Fibroblast of pulmonary artery (primary cell): ENCODE measurements around the gene KIF7.
"Not testable (repeated sequence)": the region's sequence is repeated elsewhere in the genome, so short reads cannot be mapped to it uniquely, and the experiment has no call there.

Experiments used
- DNase-seq: peaks from one replicate; pipeline ENCODE4 v3.0.0-alpha.2; 2010; ENCODE audit warnings: low read depth
- H3K4me3 ChIP-seq: replicated peaks from 2 replicates; pipeline ENCODE4 v1.5.1; 2011; ENCODE audit warnings: low read depth, mild to moderate bottlenecking, control low read depth, low read length, moderate library complexity
- TF ChIP-seq, protein P1 (sequence below): IDR thresholded peaks from 2 replicates; pipeline ENCODE4 v1.5.1; 2011; ENCODE audit warnings: mild to moderate bottlenecking, control low read depth, low read length, inconsistent platforms; ENCODE audit errors: missing control alignments

KIF7 gene

DNA sequence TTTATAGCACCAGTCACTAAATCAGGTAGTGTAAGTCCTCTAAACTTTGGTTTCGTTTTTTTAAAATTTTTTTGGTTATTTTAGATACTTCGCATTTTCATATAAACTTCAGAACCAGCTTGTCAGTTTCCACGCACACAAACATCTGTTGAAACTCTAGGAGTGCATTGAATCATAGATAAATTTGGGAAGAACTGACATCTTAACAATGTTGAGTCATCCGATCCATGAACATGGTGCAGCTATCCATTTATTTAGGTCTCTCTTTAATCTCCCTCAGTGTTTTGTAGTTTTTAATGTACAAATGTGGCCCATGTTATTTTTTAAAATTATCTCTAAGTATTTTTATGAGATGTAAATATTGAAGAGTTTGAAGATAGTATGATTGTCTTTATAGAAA, 62.2 kb downstream of the KIF7 start:
- TF ChIP-seq, protein P1, sequence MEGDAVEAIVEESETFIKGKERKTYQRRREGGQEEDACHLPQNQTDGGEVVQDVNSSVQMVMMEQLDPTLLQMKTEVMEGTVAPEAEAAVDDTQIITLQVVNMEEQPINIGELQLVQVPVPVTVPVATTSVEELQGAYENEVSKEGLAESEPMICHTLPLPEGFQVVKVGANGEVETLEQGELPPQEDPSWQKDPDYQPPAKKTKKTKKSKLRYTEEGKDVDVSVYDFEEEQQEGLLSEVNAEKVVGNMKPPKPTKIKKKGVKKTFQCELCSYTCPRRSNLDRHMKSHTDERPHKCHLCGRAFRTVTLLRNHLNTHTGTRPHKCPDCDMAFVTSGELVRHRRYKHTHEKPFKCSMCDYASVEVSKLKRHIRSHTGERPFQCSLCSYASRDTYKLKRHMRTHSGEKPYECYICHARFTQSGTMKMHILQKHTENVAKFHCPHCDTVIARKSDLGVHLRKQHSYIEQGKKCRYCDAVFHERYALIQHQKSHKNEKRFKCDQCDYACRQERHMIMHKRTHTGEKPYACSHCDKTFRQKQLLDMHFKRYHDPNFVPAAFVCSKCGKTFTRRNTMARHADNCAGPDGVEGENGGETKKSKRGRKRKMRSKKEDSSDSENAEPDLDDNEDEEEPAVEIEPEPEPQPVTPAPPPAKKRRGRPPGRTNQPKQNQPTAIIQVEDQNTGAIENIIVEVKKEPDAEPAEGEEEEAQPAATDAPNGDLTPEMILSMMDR, result no peak
- H3K4me3 ChIP-seq, result no peak overlapping the region
- no peak for DNase-seq

DNA sequence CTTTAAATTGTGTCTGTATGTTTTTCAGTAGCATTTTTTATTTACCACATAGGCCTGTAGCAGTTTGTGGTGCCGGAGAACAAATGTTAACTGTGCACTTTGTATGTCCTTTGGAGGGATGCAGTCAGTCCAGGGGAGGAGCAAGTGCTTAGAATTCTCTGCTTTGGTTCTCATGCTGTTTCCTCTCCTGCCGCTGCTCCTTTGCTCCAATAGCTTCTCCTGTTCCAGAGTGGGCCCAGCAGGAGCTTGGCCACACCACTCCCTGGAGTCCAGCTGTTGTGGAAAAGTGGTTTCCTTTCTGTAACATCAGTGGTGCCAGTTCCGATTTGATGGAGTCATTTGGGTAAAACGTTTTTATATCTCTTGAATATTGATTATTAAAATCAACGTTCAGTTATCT, 63.4 kb downstream of the KIF7 start:
- peak; percentile 27 for DNase-seq
- TF ChIP-seq, protein P1, result no peak
- H3K4me3 ChIP-seq, result no peak overlapping the region

DNA sequence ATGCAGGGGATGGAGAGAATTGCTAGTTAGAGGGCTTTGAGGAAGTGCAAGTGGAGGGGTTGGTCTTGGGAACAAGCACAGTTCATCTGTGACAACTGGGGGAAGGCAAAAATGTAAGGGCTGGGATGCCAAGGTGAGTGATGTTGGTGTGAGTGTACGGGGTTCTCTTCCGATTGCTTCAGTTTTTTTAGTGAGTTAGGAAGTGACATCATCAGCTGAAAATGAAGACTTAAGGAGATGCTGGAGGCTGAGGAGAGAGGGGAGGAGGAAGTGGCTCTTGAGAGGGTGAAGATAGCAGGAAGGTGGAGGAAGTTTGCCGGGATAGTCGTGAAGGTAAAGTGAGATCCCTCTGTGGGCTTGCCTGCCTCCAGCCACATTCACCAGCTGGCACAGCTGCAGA, 67.3 kb downstream of the KIF7 start:
- DNase-seq, result peak; percentile 62
- H3K4me3 ChIP-seq, result no peak overlapping the region
- TF ChIP-seq, protein P1, result no peak

DNA sequence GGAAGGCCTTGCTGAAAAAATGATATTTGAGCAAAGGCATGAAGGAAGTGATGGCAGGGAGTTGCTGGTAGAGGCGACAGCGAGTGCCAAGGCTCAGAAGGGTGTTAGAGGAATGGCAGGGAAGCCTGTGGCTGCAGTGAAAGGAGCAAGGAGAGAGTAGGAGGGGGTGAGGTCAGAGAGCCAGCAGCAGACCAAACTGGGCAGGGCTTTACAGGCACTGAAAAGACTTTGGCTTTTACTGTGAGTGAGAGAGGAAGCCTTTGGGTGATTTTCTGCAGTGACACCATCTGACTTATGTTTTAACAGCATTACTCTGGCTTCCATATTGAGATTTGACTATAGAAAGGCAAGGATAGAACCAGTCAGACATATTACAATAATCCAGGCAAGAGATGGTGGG, 68.6 kb downstream of the KIF7 start:
- TF ChIP-seq, protein P1, result no peak
- DNase-seq, result no peak
- H3K4me3 ChIP-seq, result no peak overlapping the region

DNA sequence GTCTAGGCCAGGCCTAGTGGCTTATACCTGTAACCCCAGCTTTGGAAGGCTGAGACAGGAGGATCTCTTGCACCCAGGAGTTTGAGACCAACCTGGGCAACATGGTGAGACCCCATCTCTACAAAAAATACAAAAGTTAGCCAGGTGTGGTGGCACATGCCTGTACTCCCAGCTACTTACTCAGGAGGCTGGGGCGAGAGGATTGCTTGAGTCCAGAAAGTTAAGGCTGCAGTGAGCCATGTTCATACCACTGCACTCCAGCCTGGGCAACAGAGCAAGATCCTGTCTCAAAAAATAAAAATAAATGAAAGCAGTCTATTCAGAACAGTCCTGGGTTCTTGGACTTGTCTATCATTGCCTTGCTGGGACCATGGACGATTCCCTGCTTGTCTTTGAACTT, 74.5 kb downstream of the KIF7 start:
- not testable (repeated sequence) for DNase-seq, H3K4me3 ChIP-seq

DNA sequence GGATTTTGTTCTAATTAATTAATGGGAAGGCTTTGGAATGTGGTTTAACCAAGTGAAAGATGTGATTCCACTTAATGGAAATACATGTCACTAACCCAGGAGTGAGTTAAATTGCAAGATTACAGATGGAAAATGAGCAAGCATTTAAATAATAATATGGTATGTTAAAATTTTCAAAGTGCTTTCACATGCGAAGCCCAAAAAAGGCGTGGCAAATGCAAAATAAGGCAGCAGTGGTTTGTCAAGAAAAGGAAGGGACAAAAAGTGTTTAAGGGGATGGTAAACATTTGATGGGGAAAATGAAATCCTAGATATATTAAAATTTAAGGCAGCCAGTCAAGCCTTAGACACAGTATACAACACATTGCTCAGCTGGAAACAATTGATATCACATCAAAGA, 77.1 kb downstream of the KIF7 start:
- peak overlapping the region; percentile 6 for H3K4me3 ChIP-seq
- no peak for DNase-seq
- TF ChIP-seq, protein P1, result no peak
